Measurements from ENCODE around the gene IGSF21.

GRCh38 chr1:18408656-18409370 lies 301.2 kb downstream of the IGSF21 start:
- TF ChIP-seq CTCF (IDR thresholded peaks at IDR 0.05) = no peak
- no peak for TF ChIP-seq POLR2A (IDR thresholded peaks at IDR 0.05)
